Measurements from ENCODE around the gene BPIFB2.
"Not testable (repeated sequence)": the region's sequence is repeated elsewhere in the genome, so short reads cannot be mapped to it uniquely, and the experiment has no call there.

The BPIFB2 gene

DNA sequence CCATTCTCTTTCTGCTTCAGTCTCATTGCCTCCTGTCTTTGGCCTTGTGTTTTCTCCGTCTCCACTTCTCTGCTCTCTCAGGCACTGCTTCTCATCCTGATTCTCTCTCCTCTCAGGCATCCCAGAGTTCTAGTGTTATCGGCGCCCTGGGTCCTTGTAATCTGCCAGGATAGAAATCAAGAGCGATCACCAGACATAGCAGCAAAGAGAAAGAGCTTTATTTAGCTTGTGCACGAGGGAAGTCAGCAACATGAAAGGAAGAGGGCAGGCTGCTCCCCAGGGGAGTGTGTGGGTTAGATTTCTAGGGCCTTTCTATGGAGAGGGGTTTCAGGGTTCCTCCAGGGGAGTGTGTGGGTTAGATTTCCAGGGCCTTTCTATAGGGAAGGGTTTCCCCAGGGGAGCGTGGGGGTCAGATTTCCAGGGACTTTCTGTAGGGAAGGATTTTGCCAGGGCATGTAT is 35.8 kb upstream of the BPIFB2 start:
- DNase-seq: no peak

DNA sequence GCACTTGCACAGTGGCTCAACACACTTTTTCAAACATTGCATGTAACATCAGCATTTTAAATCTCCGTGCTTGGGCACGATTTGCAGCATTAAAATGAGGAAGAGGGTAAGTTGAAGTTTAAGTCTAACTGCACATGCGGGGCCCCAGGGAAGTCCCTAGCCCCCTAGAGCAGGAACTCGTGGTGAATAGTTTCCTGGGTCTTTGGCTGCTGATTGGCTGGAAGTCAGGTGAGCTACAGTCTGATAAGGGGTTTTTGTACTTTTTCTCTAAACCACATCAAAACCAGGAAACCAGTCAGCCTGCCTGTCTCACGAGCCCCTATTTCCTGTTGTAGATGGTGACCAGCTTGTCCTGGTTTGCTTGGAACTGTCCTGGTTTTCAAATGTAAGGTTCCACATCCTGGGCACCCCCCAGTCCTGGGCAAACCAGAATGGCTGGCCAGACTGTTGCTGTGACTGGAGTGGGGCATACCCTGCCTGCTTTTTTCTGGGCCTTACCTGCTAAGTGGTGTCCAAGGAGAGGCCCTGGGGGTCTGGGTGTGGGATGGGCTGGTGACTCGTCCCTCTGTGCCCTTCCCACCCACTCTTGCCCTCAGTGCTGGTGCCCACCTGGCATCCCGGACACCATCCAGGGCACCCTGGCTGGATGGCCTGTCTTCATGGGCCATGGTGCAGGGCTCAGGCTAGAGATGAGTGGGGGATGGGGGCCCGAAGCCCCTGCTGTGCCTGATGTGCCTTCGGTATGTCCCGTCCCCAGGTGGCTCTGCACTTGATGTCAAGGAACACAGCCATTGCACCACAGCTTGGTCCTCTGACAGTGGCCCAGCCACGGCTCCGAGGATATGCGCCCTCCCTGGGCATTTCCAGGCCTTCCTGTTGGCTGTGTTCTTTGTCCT is 35.1 kb upstream of the BPIFB2 start:
- no peak for DNase-seq

DNA sequence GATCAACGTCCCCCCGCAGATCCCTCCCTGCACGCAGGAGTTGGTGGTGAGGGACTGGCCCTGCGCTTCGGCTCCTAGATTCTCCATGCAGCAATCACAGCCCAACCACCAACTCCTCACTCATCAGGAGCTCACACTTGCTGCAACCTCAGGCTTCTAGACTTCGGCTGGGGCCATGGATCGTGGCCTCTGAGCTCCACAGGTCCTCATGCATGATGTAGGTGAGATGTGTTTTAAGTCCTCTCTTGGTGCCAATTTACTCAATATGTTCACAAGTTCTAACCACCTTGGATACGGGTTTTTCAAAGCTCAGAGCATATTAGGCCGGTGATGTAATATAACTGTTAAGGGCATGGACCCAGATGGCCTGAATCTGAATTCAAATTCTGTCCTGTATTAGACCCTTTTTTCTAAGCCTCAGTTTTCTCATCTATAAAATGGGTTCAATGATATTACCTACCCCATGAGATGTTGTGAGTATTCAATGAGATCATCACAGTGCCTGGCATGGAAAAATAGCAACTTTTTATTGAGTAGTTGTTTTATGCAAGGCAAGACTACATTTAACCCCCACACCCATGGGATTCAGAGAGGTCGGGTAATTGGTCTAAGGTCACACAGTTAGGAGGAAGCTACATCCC is 34.3 kb upstream of the BPIFB2 start:
- DNase-seq: no peak

DNA sequence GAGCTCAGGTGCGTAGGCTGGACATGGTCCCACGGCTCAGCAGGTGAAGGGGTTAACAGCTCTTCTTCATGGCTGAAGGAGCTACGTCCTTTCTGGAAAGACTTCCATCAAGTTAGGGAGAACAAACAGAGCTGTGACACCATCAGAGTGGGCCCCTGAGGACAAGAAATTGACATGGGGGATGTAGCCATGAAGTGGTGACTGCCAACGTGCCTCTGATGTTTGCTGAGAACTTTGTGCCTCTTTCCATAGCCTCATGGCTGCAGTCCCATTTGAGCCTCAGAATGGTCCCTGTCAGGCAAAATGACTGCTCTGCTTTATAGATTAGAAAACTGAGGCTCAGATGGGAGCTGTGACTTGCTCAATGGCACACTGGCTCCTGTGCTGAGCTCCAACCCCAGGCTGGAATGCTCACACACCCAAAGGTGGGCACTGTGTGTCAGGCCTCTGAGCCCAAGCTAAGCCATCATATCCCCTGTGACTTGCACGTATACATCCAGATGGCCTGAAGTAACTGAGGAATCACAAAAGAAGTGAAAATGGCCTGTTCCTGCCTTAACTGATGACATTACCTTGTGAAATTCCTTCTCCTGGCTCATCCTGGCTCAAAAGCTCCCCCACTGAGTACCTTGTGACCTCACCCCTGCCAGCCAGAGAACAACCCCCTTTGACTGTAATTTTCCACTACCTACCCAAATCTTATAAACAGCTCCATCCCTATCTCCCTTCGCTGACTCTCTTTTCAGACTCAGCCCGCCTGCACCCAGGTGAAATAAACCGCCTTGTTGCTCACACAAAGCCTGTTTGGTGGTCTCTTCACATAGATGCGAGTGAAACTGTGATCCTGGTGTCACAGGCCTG is 33.1 kb upstream of the BPIFB2 start:
- DNase-seq: not testable (repeated sequence)

DNA sequence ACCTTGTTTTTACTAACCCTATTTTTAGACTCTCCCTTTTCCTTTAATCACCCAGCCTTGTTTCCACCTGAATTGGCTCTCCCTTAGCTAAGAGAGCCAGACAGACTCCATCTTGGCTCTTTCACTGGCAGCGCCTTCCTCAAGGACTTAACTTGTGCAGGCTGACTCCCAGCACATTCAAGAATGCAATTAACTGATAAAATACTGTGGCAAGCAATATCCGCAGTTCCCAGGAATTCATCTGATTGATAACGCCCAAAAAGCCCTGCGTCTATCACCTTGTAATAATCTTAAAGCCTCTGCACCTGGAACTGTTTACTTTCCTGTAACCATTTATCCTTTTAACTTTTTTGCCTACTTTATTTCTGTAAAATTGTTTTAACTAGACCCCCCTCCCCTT is 32.4 kb upstream of the BPIFB2 start:
- not testable (repeated sequence) for DNase-seq

DNA sequence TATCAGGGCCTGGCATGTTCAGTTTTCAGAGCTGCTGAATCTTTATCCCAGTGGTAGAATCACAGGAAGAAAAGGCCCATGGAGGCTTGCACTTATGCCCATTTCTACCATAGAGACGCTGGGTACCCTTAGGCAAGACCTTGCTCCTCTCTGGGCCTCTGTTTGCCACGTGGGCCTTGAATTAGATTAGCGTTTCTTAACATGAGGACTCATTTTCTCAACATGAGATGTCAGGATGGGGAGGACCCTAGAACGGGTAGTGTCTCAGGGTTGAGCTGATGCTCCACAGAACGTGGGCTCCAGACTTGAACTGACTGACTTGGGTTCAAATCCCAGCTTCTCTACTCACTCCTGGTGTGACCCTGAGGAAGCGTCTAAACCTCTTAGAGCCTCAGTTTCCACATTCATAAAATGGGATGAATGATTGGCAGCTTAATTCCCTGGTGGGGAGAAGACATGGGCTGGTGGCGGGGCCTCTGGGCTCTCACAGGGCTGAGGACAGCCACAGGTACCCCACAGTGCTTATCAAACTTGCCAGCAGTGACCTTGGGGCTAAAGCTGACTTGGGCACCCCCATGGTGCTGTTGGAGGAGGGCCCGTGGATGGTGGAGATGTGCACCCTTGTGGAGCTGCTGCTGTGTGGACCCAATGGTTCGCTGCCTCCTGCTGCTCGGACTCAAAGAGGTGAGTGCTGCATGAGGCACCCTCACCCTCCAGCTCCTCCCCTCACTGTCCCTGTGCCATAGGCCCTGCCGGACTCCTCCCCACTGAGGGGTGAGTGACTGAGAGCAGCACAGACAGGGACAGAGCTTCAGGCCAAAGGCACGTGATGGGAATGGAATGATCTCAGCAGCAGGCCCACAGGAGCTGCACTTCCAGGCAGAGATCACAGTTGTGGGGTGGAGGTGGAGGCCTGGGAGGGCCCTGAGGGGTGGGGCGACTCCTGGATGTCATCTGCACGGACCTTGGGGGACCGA is 31.5 kb upstream of the BPIFB2 start:
- DNase-seq: no peak

DNA sequence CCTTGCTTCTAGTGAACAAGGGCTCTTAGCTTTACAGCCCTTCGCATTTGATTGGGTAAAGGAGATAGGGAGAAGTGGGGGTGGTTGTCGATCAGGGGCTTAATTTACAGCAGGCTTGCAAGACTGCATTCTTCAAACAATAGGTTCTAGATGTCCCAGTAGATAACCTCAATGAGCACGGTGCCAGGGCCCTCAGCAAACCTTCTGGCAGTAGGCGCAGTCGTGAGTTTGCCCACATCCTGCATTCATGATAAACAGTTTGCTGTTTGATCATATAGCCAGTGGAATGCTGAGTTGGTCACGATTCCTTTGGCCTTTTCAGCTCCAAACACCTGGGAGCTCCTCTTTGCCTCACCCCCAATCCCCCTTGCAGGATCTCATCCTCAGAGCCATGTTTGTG is 30.8 kb upstream of the BPIFB2 start:
- no peak for DNase-seq

DNA sequence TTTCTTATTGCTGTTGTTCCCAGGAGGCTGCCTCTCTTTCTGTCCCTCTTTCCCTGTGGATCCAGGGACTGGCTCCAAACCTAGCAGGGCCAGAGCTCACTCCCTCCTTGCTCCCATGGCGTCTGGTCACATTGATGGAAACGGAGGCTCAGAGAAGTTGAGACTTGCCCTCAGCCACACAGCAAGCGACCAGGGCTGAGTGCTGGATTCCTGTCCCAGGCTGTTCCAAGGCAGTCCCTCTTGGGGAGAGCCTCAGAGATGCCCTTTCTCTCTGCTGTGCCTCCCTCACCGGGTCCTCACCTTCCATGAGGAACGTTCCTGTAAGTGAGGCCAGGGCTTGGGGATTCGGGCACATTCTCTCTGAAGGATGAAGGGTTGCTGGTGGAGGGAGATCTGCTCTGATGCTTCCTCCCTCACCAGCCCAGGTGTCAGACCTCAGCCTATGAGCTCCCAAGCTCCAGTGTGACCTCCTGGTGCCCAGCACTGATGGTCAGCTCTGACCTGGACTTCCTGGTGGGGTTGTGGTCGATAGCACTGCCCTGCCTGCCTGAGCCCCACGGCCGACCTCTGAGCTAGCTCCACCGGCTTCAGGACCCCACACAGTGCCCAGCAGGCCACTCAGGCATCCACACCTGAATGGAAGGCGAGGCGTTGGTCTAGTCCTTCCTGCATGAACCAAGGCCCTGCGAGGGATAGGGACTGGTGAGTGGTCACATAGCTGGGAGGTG is 30.1 kb upstream of the BPIFB2 start:
- no peak for DNase-seq

DNA sequence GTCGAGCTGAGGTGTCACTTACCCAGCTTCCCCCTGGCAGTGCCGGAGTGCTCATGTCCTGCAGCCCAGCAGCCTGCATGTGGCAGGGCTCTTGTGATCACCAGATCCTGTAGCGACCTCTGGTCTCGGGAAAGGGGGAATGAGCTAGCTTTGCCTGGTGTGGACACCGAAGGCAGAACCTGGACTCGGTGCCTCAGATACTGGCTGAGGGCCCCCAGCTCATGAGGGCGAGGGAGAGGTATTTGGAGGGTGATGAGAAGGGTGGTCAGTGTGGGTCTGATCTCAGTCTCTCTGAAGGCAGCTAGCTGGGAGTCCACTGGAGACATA is 29.5 kb upstream of the BPIFB2 start:
- DNase-seq: no peak

DNA sequence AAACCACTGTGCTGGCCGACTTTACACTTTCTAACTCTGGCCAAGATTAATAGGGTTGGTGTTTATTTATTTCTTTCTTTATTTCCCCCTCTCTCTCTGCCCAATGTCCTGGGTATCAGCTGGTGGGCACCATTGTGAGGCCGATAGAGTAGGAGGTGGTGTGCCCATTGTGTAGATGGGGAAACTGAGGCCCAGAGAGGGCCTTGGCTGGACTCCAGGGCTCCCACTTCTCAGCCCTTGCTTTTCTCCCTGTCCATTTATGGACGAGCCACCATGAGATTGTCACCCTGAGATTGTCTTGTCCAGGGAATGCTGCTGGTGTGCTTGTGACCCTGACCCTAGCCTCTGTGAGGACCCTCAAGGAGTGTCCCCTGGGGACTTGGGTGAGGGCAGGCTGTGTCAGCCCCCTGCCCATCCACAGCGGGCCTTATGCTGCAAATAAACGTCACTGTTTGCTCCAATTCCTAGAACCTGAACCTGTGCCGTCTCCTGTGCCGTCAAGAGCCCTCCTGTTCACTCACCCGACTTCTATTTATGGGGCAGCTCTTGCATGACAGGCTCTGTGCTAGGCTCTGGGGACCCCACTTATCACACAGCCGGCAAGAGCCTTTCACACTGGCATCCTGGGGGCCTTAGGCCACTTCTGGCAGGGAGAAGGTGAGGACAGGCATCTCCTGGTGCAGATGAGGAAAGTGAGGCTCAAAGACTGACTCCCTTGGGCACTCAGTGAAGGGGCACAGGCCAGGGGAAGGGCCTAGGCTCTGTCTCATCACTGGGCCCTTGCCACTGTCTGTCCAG is 28.1 kb upstream of the BPIFB2 start:
- no peak for DNase-seq

DNA sequence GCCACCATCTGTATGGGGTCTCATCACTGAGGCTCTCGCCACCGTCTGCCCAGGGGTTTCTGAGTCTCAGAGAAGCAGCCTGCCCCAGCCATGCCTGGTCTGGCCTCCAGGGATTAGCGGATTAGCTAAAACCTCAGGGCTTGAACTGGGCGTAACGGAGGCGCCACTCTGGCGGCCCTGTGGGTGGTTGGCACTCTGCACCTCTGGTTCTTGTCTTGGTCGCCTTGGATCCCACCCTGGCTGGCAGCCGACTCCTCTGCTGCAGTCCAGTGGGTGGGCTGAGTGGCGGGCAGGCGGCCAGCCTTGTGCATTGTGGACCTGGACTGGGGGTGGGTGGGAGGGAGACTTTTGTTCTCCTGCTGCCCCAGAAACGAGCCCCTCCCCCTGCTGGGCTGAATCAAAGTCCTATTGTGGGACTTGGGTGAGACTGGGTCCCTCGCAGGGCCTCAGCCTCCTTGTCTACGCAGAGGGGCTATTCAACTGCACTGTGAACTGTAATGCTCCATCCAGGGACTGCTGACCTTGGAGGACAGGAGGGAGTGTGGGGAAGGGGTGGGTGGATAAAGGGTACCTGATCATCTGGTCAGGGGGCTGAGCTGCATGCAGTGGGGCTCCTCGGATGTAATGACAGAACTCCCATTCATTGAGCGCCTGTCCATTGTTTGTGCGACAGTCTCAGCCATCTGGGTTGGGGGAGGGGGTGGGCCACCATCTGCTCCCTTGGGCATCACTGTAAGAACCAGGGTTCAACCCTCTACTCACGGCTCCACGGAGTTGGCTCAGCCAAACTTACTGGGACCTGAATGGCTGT is 27.2 kb upstream of the BPIFB2 start:
- DNase-seq: peak; percentile 63

DNA sequence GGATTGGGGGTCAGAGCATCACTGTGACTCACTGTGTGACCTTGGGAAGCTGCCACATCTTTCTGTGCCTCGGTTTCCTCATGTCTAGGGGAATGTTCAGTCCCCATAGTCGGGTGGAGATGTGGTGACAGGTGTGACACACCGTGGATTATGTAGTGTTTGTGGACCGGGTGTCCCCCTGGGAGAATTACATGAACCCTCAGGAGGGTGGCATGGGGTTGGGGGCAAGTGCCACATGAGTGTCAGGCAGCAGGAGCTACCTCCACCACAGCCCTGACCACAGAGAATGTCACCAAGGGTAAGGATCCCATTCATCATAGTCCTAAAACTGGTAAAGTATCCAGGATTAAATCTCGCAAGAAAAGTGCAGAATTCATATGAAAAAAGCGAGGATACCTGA is 26.5 kb upstream of the BPIFB2 start:
- DNase-seq: no peak

DNA sequence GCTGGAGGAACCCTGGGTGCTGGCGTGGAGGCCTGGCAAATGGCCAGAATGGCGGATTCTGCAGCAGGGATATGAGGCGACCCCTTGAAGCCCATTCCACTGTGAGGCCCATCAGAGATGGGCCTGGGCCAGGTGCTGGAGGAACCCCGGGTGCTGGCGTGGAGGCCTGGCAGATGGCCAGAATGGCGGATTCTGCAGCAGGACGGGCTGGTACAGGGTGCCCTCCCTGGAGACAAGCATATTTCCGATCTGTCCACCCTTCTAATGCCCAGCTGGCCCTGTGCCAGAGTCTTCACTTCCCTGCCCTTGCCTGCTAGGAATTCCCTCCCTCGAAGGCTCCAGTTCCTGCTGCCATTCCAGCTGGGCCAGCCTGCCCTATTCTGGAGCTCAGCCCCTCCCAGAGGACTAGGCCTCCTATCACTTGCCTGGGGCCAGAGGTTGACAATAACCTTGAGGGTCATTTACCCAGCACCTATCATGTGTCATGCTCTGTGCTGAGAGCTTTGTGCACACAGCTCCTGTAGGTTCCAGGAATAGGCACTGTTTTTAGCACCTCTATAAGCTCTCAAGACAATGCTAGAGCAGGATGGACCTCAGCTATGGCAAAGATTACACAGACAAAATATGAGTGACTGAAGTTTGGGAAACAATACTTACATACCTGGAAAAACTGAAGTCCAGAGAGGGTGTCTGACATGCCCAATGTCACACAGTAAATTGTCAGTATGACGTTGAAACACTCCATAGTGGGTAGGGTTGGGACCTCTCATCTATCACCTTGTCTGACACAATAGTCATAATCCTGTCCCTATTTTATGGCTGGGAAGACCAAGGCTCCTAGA is 24.7 kb upstream of the BPIFB2 start:
- peak; percentile 45 for DNase-seq

DNA sequence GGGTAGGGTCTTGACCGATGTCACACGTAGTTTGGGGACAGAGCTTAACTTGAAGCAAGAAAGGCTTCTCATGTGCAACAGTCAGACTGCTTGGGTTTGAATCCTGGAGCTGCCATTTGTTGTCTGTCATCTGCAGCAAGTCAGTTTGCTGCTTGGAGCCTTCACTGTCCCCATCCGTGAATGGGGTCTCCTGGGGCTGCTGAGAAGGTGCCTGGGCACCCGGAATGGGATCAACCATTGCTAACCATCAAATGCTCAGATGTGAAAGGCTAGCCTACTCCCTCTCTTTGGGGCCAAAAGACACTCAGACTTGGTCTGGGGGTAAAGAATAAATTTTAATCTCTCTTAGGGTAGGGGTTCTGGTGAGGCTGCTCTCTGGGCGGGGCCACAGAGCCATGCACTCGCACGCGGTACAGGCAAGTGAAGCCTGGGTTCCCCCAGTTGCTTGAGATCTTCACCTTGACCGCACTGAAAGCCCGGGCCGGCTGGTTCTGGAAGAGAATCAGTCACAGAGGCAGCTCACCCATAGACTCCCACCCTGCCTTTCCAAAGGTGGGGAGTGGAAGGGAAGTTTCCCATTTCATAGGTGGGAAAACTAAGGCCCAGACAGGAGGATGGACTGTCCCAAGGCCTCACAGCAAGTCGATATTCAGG is 23.9 kb upstream of the BPIFB2 start:
- no peak for DNase-seq

DNA sequence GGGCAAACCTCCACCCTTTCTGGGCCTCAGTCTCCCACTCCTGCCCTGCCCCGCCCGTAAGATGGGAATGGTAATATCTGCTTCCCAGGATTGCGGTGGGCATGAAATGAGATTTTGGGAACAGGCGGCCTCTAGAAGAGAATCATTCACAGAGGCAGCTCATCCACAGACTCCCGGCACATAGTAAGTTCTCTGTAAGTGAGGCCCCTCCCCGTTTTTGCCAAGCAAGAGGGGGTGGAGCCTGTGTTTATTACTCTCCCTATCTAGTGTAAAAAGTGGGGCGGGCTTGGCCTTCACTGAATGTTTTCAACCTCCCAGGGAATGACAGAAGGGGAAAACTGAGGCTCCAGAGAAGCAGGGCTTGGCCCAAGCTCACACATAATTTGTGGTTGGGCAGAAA is 23.3 kb upstream of the BPIFB2 start:
- DNase-seq: no peak

DNA sequence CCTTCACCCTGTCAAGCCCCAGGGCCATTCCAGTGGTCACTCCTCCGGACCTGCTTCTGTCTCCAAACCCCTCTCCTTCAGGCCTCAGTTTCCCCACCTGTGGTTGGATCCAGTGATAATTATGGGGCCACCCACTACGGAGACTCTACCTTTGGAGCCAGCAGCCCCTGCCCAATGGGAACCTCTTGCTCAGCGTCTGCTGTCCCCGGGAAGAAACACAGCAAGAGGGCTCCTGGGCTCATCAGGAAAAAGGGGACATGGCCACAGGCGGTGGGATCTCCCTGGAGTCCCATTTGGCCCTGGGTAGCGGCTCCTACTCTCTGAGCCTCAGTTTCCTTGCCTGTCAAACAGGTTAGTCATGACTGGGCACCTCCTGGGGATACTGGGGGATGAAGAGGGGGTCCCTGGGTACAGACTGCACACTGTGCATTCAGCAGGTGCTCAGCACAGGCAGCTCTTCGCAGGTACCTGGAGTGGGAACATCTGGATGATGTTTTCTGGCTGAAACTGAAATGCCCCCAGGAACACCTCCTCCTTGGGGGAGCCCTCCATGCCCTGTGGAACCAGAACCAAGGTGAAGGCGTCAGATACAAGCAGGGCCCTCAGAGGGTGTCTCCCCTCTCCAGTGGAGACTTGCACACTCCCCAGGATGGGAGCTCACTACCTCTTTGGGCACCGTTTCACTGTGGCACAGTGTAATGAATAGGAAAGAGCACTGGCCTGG is 22.7 kb upstream of the BPIFB2 start:
- no peak for DNase-seq

DNA sequence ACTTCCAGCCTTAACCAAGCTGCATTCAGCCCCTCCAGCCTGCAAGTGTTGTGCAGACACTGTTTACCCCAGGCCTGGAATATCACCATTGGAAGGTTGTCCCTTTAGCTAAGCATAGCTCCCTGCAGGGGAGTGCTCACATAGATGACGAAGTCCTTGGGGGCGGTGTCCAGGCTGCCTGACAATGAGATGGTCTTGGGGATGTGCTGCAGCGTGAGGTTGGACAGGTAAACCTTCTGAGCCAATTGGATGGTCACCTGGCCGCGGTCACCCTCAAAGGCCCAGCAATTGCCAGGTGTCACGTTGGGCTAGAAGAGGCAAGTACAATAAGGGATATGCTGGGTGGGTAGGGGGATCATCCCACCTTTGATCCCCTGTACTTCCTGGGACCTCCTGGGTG is 21.9 kb upstream of the BPIFB2 start:
- DNase-seq: no peak

All from eye (tissue), 1 donor.